ENCODE measurements around the gene CYP4F22. TPM values are rescaled to one million over a fixed set of nuclear protein-coding genes. Genes with fewer than 3 reads are reported as not detected.

CYP4F22 gene
- total and polyA plus RNA-seq, 10 of the 15 experiments (the other 5 are each of a cell fraction or from before 2014, with no cell fraction given): not detected

GRCh38 chr19:15564534-15565168 is 56.3 kb downstream of the CYP4F22 start:
- FAIRE-seq (no peak), DNase-seq (ENCODE audit: low read depth, low spot score) (no peak), ATAC-seq (no peak)
- SMC1A ChIA-PET (ENCODE audit: uncharacterized antibody, unreplicated experiment): no interaction called here
- Histone ChIP-seq H3K4me3 (no peak overlapping the region), H3K9me3 (replicated peaks; ENCODE audit: control insufficient read depth, insufficient read depth, low read length) (no peaks in the 10 kb centered on the region), H4K20me1 (ENCODE audit: control insufficient read depth, insufficient read depth) (no peaks in the 10 kb centered on the region), H3K4me1 (ENCODE audit: control insufficient read depth, insufficient read depth, low read length) (no peaks in the 10 kb centered on the region), H3K27ac (ENCODE audit: control insufficient read depth, insufficient read depth) (no peak overlapping the region), H3K9ac (ENCODE audit: control insufficient read depth, insufficient read depth, low read length) (no peak overlapping the region), H3K79me2 (ENCODE audit: control insufficient read depth, insufficient read depth, low read length) (no peaks in the 10 kb centered on the region), H3K4me2 (ENCODE audit: control insufficient read depth, insufficient read depth) (no peak overlapping the region), H3K36me3 (ENCODE audit: control insufficient read depth in 2 of 2, insufficient read depth in 2 of 2, low read length in 1 of 2) (no peaks in the 10 kb centered on the region), H2AFZ (ENCODE audit: control insufficient read depth, low read depth, low read length) (no peak overlapping the region), H3K27me3 (replicated peaks in 1 of 2; ENCODE audit: control insufficient read depth in 2 of 2, insufficient read depth in 2 of 2, low read length in 1 of 2) (no peaks in the 10 kb centered on the region; a peak in 2 of 4 replicates)
- WGBS (ENCODE audit: insufficient coverage, insufficient replicate concordance, low lambda C conversion rate, missing lambda C conversion rate): 5% methylated on average over 6 of the region's 7 CpGs
- CTCF ChIA-PET: no interaction called here
- POLR2A ChIA-PET: no interaction called here
- no TSS peak for BruUV-seq (replicated peaks)
- in situ Hi-C loops (cut with MboI): no loop called here
- TF ChIP-seq YBX1 (IDR thresholded peaks at IDR 0.05) (no peak), E4F1 (IDR thresholded peaks at IDR 0.05; ENCODE audit: borderline replicate concordance, partially characterized antibody) (no peak), ASH2L (IDR thresholded peaks at IDR 0.05; ENCODE audit: borderline replicate concordance, low read depth) (no peak), BACH1 (IDR thresholded peaks at IDR 0.05; ENCODE audit: borderline replicate concordance) (no peak), ZBED1 (IDR thresholded peaks at IDR 0.05; ENCODE audit: borderline replicate concordance) (no peak), ZNF217 (IDR thresholded peaks at IDR 0.05) (no peak), SMAD1 (IDR thresholded peaks at IDR 0.05; ENCODE audit: low read depth, partially characterized antibody) (no peak), CREB1 (IDR thresholded peaks at IDR 0.05; ENCODE audit: low read depth) (no peak), PRDM15 (CRISPR knock-in tag; IDR thresholded peaks at IDR 0.05) (no peak), SMAD5 (IDR thresholded peaks at IDR 0.05; ENCODE audit: low read depth) (no peak), BCLAF1 (IDR thresholded peaks at IDR 0.05) (no peak)
- intact Hi-C loops (cut with micrococcal nuclease; ENCODE audit: unreplicated experiment): no loop called here
- RAD21 ChIA-PET (ENCODE audit: unreplicated experiment): interaction anchor here (0.7 kb wide), 1 partner anchor 144 kb away, joined by 3 read pairs; no protein-coding TSS in a partner anchor

Data from GM12878 (cell line).